ENCODE data around the gene LRP3.

DNA sequence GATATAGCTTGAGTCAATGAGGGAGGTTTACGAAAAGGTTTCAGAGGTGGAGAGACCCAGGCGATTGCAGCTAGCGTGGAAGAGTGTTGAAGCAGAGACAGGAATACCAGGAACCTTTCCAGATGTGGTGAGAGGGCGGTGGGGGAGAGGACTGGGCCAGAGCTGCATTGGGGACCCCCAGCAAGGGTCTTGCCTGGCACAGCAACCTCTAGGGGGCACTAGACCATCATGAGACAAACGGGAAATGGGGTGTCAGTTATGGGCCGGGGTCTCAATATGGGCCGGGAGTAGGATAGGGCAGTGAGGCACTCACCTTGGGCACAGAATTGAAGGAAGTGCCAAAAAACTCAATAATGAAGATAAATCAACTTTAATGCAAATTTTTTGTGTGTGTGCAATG is 2.1 kb upstream of the LRP3 start:
- TF ChIP-seq, protein P1, sequence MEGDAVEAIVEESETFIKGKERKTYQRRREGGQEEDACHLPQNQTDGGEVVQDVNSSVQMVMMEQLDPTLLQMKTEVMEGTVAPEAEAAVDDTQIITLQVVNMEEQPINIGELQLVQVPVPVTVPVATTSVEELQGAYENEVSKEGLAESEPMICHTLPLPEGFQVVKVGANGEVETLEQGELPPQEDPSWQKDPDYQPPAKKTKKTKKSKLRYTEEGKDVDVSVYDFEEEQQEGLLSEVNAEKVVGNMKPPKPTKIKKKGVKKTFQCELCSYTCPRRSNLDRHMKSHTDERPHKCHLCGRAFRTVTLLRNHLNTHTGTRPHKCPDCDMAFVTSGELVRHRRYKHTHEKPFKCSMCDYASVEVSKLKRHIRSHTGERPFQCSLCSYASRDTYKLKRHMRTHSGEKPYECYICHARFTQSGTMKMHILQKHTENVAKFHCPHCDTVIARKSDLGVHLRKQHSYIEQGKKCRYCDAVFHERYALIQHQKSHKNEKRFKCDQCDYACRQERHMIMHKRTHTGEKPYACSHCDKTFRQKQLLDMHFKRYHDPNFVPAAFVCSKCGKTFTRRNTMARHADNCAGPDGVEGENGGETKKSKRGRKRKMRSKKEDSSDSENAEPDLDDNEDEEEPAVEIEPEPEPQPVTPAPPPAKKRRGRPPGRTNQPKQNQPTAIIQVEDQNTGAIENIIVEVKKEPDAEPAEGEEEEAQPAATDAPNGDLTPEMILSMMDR (IDR thresholded peaks at IDR 0.05; ENCODE audit: insufficient read depth, low read length): no peak
- TF ChIP-seq, protein P2, sequence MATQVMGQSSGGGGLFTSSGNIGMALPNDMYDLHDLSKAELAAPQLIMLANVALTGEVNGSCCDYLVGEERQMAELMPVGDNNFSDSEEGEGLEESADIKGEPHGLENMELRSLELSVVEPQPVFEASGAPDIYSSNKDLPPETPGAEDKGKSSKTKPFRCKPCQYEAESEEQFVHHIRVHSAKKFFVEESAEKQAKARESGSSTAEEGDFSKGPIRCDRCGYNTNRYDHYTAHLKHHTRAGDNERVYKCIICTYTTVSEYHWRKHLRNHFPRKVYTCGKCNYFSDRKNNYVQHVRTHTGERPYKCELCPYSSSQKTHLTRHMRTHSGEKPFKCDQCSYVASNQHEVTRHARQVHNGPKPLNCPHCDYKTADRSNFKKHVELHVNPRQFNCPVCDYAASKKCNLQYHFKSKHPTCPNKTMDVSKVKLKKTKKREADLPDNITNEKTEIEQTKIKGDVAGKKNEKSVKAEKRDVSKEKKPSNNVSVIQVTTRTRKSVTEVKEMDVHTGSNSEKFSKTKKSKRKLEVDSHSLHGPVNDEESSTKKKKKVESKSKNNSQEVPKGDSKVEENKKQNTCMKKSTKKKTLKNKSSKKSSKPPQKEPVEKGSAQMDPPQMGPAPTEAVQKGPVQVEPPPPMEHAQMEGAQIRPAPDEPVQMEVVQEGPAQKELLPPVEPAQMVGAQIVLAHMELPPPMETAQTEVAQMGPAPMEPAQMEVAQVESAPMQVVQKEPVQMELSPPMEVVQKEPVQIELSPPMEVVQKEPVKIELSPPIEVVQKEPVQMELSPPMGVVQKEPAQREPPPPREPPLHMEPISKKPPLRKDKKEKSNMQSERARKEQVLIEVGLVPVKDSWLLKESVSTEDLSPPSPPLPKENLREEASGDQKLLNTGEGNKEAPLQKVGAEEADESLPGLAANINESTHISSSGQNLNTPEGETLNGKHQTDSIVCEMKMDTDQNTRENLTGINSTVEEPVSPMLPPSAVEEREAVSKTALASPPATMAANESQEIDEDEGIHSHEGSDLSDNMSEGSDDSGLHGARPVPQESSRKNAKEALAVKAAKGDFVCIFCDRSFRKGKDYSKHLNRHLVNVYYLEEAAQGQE (IDR thresholded peaks at IDR 0.05; ENCODE audit: insufficient replicate concordance, low read depth): no peak
- TF ChIP-seq POLR2AphosphoS5 (IDR thresholded peaks at IDR 0.05; ENCODE audit: low read depth): no peak

All from HL-60 (cell line).